Vagina (tissue), 2 donors: ENCODE measurements around the gene DESI1.

Experiments used
- POLR2A ChIP-seq, 2 donors: fragments of 450-650 bp; IDR thresholded peaks; one replicate each; pipeline ENCODE4 v1.6.1; 2017; ENCODE audit warnings: antibody characterized with exemption in 2 of 2, mild to moderate bottlenecking in 2 of 2, moderate library complexity in 2 of 2
- POLR2AphosphoS5 ChIP-seq, 2 donors: sonication (generic); formaldehyde crosslinking; IDR thresholded peaks; one replicate each; pipeline ENCODE4 v1.9.0; 2017; ENCODE audit warnings: antibody characterized with exemption in 2 of 2, mild to moderate bottlenecking in 2 of 2, low read depth in 1 of 2; ENCODE audit not compliant: insufficient read depth in 1 of 2
- TF ChIP-seq, protein P1 (sequence below), 3 experiments: fragments of 450-650 bp in 2 of 3; fragments of 200-600 bp in 1 of 3; sonication (generic) in 1 of 3; IDR thresholded peaks; one replicate each; pipeline ENCODE4 v1.5.1; 2017 to 2019; ENCODE audit warnings: antibody characterized with exemption in 3 of 3, mild to moderate bottlenecking in 2 of 3, moderate library complexity in 2 of 3

DNA sequence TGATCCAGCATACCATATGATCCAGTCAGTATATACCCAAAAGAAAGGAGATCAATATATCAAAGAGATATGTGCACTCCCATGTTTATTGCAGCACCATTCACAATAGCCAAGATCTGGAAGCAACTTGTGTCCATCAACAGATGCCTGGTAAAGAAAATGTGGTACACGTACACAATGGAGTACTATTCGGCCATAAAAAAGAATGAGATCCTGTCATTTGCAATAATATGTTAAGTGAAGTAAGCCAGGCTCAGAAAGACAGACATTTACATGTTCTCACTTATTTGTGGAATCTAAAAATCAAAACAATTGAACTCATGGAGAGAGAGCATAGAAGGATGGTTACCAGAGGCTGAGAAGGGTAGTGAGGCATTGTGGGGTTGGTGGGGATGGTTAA lies 40.9 kb upstream of the DESI1 start:
- TF ChIP-seq, protein P1, sequence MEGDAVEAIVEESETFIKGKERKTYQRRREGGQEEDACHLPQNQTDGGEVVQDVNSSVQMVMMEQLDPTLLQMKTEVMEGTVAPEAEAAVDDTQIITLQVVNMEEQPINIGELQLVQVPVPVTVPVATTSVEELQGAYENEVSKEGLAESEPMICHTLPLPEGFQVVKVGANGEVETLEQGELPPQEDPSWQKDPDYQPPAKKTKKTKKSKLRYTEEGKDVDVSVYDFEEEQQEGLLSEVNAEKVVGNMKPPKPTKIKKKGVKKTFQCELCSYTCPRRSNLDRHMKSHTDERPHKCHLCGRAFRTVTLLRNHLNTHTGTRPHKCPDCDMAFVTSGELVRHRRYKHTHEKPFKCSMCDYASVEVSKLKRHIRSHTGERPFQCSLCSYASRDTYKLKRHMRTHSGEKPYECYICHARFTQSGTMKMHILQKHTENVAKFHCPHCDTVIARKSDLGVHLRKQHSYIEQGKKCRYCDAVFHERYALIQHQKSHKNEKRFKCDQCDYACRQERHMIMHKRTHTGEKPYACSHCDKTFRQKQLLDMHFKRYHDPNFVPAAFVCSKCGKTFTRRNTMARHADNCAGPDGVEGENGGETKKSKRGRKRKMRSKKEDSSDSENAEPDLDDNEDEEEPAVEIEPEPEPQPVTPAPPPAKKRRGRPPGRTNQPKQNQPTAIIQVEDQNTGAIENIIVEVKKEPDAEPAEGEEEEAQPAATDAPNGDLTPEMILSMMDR (IDR thresholded peaks at IDR 0.05): no peak
- TF ChIP-seq POLR2AphosphoS5 (IDR thresholded peaks at IDR 0.05; ENCODE audit: insufficient read depth in 1 of 2, low read depth in 1 of 2) (no peak), POLR2A (IDR thresholded peaks at IDR 0.05) (no peak)
